WTC11 (cell line): Measurements from ENCODE around the gene SPIRE2. TPM values are rescaled to one million over a fixed set of nuclear protein-coding genes. Genes with fewer than 3 reads are reported as not detected.

Source experiments
- ATAC-seq: fragments of 200-7000 bp; cut with Tn5 transposase; 2 replicates; pipeline ENCODE4 v1.10.0; 2021; ENCODE audit warnings: mild to moderate bottlenecking, moderate library complexity
- CTCF ChIA-PET: fragments of 300-600 bp; sonication (Branson Sonifier 250); formaldehyde crosslinking; loops from one replicate; lab custom pipeline; 2021; ENCODE audit warnings: antibody characterized with exemption; lab: Charles Lee
- POLR2A ChIA-PET: fragments of 350-600 bp; sonication (Branson Sonifier 250); formaldehyde crosslinking; loops from one replicate; lab custom pipeline; 2021; ENCODE audit warnings: antibody characterized with exemption; lab: Charles Lee
- DNase-seq: peaks from one replicate; pipeline ENCODE4 v3.0.0; 2021; ENCODE audit warnings: low spot score
- H3K27ac Mint-ChIP-seq: 2 replicates; pipeline ENCODE4 v1.8.0; 2021; ENCODE audit warnings: mixed read lengths
- H3K27me3 Mint-ChIP-seq: 2 replicates; pipeline ENCODE4 v1.8.0; 2021; ENCODE audit warnings: low read depth, mild to moderate bottlenecking, moderate library complexity, mixed read lengths
- H3K36me3 Mint-ChIP-seq: 2 replicates; pipeline ENCODE4 v1.8.0; 2021; ENCODE audit warnings: mixed read lengths
- H3K4me1 Mint-ChIP-seq: 2 replicates; pipeline ENCODE4 v1.8.0; 2022; ENCODE audit warnings: mixed read lengths
- H3K4me3 Mint-ChIP-seq: 2 replicates; pipeline ENCODE4 v1.8.0; 2021; ENCODE audit warnings: mild to moderate bottlenecking, moderate library complexity, mixed read lengths
- H3K9me3 Mint-ChIP-seq: 2 replicates; pipeline ENCODE4 v1.8.0; 2021; ENCODE audit warnings: mixed read lengths
- ATF1 ChIP-seq: sonication (generic); formaldehyde crosslinking; IDR thresholded peaks from 2 replicates; pipeline ENCODE4 v1.8.1; 2023; ENCODE audit warnings: mild to moderate bottlenecking, moderate library complexity, missing genetic modification reagents
- FOXJ3 ChIP-seq: sonication (generic); formaldehyde crosslinking; IDR thresholded peaks from 2 replicates; pipeline ENCODE4 v1.9.0; 2021; ENCODE audit warnings: missing genetic modification reagents, mild to moderate bottlenecking, borderline replicate concordance
- FOXP1 ChIP-seq: sonication (generic); formaldehyde crosslinking; IDR thresholded peaks from 2 replicates; pipeline ENCODE4 v1.8.0; 2022; ENCODE audit warnings: missing genetic modification reagents, mild to moderate bottlenecking, moderate library complexity, borderline replicate concordance
- GABPB1 ChIP-seq: sonication (generic); formaldehyde crosslinking; IDR thresholded peaks from 2 replicates; pipeline ENCODE4 v1.8.1; 2023; ENCODE audit warnings: mild to moderate bottlenecking, missing genetic modification reagents
- KAT7 ChIP-seq: sonication (generic); formaldehyde crosslinking; IDR thresholded peaks from 2 replicates; pipeline ENCODE4 v1.8.1; 2023; ENCODE audit warnings: missing genetic modification reagents, mild to moderate bottlenecking, borderline replicate concordance
- MXD4 ChIP-seq: fragments of 250-450 bp; sonication (Bioruptor Pico); IDR thresholded peaks from 2 replicates; pipeline ENCODE4 v1.8.0; 2021; ENCODE audit warnings: mild to moderate bottlenecking, moderate library complexity, borderline replicate concordance
- NR1H2 ChIP-seq: sonication (generic); formaldehyde crosslinking; IDR thresholded peaks from 2 replicates; pipeline ENCODE4 v1.9.0; 2021; ENCODE audit warnings: mild to moderate bottlenecking, moderate library complexity, missing genetic modification reagents
- NR3C1 ChIP-seq: sonication (generic); formaldehyde crosslinking; conservative IDR thresholded peaks from 2 replicates; pipeline ENCODE4 v1.8.1; 2023; ENCODE audit warnings: low read depth, mild to moderate bottlenecking, missing genetic modification reagents
- SMAD3 ChIP-seq: sonication (generic); formaldehyde crosslinking; IDR thresholded peaks from 2 replicates; pipeline ENCODE4 v1.8.0; 2022; ENCODE audit warnings: missing genetic modification reagents, mild to moderate bottlenecking, borderline replicate concordance
- SP1 ChIP-seq: sonication (generic); formaldehyde crosslinking; conservative IDR thresholded peaks from 2 replicates; pipeline ENCODE4 v1.8.1; 2022; ENCODE audit warnings: missing genetic modification reagents
- TCF7 ChIP-seq: sonication (generic); formaldehyde crosslinking; IDR thresholded peaks from 2 replicates; pipeline ENCODE4 v1.8.0; 2022; ENCODE audit warnings: mild to moderate bottlenecking, low read depth, missing genetic modification reagents, moderate library complexity
- ZNF138 ChIP-seq: sonication (generic); formaldehyde crosslinking; conservative IDR thresholded peaks from 2 replicates; pipeline ENCODE4 v1.8.1; 2022; ENCODE audit warnings: mild to moderate bottlenecking, moderate library complexity, missing genetic modification reagents
- ZNF317 ChIP-seq: sonication (generic); formaldehyde crosslinking; IDR thresholded peaks from 2 replicates; pipeline ENCODE4 v1.8.1; 2023; ENCODE audit warnings: low read depth, mild to moderate bottlenecking, moderate library complexity, missing genetic modification reagents, borderline replicate concordance
- ZNF416 ChIP-seq: fragments of 250-450 bp; sonication (Bioruptor Pico); IDR thresholded peaks from 2 replicates; pipeline ENCODE4 v1.9.0; 2021; ENCODE audit warnings: mild to moderate bottlenecking, inconsistent platforms
- ZNF423 ChIP-seq: fragments of 250-450 bp; sonication (Bioruptor Pico); IDR thresholded peaks from 2 replicates; pipeline ENCODE4 v2.1.2; 2022; ENCODE audit warnings: mild to moderate bottlenecking, moderate library complexity
- total RNA-seq: library from RNA; stranded (reverse); gene quantifications from 3 replicates; pipeline ENCODE4 v1.2.3, GENCODE V29; 2021
- TF ChIP-seq, protein P1 (sequence below): sonication (generic); formaldehyde crosslinking; IDR thresholded peaks from 2 replicates; pipeline ENCODE4 v1.8.0; 2022; ENCODE audit warnings: mild to moderate bottlenecking, missing genetic modification reagents
- TF ChIP-seq, protein P2 (sequence below): sonication (generic); formaldehyde crosslinking; IDR thresholded peaks from 2 replicates; pipeline ENCODE4 v1.8.1; 2023; ENCODE audit warnings: mild to moderate bottlenecking, missing genetic modification reagents, moderate library complexity
- TF ChIP-seq, protein P3 (sequence below): fragments of 250-450 bp; sonication (Bioruptor Pico); IDR thresholded peaks from 2 replicates; pipeline ENCODE4 v1.9.0; 2021; ENCODE audit warnings: mild to moderate bottlenecking
- TF ChIP-seq, protein P4 (sequence below): sonication (generic); formaldehyde crosslinking; IDR thresholded peaks from 2 replicates; pipeline ENCODE4 v1.8.1; 2023; ENCODE audit warnings: mild to moderate bottlenecking, missing genetic modification reagents, borderline replicate concordance
- TF ChIP-seq, protein P5 (sequence below): sonication (generic); formaldehyde crosslinking; IDR thresholded peaks from 2 replicates; pipeline ENCODE4 v1.8.0; 2022; ENCODE audit warnings: mild to moderate bottlenecking, missing genetic modification reagents
- TF ChIP-seq, protein P6 (sequence below): sonication (generic); formaldehyde crosslinking; IDR thresholded peaks from 2 replicates; pipeline ENCODE4 v1.8.0; 2023; ENCODE audit warnings: missing genetic modification reagents

SPIRE2 gene
- total RNA-seq, 1 experiment from 2014 or later, result 19.7 TPM

DNA sequence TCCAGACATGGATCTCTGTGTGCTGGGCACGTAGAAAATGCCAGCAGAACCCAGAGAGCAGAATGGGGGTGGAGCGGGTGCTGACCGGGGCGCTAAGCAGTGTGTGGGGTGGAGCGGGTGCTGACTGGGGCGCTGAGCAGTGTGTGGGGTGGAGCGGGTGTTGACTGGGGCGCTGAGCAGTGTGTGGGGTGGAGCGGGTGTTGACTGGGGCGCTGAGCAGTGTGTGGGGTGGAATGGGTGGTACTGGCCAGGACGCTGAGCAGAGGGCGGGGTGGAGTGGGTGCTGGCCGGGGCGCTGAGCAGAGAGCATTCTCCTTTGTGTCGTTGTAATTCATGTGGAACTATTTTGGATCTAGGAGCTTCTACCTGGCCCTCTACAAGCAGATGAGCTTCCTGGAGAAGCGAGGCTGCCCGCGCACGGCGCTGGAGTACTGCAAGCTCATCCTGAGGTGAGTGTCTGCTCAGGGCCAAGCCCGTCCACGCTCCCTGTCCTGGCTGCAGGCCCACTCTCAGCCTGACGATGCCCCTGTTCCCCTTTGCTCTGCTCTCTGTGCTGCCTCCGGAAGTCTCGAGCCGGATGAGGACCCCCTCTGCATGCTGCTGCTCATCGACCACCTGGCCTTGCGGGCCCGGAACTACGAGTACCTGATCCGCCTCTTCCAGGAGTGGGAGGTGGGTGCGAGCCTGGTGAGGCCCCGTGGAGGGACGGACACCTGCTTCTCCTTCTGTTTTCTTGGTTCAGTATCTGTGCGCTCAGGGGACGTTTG, 70.1 kb downstream of the SPIRE2 start (continued):
- TF ChIP-seq, protein P1, sequence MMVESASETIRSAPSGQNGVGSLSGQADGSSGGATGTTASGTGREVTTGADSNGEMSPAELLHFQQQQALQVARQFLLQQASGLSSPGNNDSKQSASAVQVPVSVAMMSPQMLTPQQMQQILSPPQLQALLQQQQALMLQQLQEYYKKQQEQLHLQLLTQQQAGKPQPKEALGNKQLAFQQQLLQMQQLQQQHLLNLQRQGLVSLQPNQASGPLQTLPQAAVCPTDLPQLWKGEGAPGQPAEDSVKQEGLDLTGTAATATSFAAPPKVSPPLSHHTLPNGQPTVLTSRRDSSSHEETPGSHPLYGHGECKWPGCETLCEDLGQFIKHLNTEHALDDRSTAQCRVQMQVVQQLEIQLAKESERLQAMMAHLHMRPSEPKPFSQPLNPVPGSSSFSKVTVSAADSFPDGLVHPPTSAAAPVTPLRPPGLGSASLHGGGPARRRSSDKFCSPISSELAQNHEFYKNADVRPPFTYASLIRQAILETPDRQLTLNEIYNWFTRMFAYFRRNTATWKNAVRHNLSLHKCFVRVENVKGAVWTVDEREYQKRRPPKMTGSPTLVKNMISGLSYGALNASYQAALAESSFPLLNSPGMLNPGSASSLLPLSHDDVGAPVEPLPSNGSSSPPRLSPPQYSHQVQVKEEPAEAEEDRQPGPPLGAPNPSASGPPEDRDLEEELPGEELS, result no peak
- TF ChIP-seq GABPB1, result no peak
- no peak for TF ChIP-seq ZNF317 (CRISPR knock-in tag)
- no peak for TF ChIP-seq ZNF138 (CRISPR knock-in tag)
- TF ChIP-seq SMAD3, result no peak
- TF ChIP-seq, protein P2, sequence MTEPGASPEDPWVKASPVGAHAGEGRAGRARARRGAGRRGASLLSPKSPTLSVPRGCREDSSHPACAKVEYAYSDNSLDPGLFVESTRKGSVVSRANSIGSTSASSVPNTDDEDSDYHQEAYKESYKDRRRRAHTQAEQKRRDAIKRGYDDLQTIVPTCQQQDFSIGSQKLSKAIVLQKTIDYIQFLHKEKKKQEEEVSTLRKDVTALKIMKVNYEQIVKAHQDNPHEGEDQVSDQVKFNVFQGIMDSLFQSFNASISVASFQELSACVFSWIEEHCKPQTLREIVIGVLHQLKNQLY (CRISPR knock-in tag), result no peak
- TF ChIP-seq, protein P3, sequence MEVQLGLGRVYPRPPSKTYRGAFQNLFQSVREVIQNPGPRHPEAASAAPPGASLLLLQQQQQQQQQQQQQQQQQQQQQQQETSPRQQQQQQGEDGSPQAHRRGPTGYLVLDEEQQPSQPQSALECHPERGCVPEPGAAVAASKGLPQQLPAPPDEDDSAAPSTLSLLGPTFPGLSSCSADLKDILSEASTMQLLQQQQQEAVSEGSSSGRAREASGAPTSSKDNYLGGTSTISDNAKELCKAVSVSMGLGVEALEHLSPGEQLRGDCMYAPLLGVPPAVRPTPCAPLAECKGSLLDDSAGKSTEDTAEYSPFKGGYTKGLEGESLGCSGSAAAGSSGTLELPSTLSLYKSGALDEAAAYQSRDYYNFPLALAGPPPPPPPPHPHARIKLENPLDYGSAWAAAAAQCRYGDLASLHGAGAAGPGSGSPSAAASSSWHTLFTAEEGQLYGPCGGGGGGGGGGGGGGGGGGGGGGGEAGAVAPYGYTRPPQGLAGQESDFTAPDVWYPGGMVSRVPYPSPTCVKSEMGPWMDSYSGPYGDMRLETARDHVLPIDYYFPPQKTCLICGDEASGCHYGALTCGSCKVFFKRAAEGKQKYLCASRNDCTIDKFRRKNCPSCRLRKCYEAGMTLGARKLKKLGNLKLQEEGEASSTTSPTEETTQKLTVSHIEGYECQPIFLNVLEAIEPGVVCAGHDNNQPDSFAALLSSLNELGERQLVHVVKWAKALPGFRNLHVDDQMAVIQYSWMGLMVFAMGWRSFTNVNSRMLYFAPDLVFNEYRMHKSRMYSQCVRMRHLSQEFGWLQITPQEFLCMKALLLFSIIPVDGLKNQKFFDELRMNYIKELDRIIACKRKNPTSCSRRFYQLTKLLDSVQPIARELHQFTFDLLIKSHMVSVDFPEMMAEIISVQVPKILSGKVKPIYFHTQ (CRISPR knock-in tag), result no peak

DNA sequence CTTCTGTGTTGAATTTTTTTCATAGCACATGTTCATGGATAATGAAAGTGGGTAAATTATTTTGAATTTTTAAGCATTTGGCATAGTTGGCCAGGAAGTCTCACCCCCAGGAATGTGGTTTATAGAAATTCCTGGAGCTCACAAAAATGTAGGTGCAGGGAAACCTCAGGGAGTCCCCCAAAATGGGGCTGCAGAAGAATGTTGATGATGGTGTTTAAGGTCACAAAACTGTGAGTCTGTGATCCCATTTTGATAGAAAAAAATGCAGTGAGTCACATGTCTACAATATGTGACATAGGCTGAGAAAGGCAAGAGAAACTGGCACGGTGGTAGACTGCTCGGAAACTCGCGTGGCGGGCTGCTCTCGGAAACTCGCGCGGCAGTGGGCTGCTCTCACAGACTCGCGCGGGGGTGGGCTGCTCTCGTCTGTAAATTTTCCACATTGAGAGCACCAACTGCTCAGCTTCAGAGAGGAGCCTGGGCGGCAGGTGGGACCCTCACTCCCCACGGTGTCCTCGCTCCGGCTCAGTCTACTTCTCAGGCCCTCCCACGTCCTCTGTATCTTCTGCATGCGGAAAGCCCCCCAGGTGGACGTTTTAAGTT, 71.7 kb downstream of the SPIRE2 start:
- ChIA-PET CTCF (interaction anchor here (4.2 kb wide), 1 partner anchor 10 kb away, joined by 19 read pairs; no protein-coding TSS in a partner anchor), POLR2A (no interaction called here)
- DNase-seq (no peak), ATAC-seq (no peak)
- H3K9me3 Mint-ChIP-seq, result no peaks in the 10 kb centered on the region
- H3K4me3 Mint-ChIP-seq, result no peak overlapping the region
- no peaks in the 10 kb centered on the region for H3K27me3 Mint-ChIP-seq
- peak overlapping the region; percentile 74; the same call in 1 of the 2 replicates for H3K27ac Mint-ChIP-seq
- H3K4me1 Mint-ChIP-seq, result no peaks in the 10 kb centered on the region
- TF ChIP-seq NR1H2 (CRISPR knock-in tag) (no peak), KAT7 (CRISPR knock-in tag) (no peak), MXD4 (CRISPR knock-in tag) (no peak), ATF1 (CRISPR knock-in tag) (no peak)
- H3K36me3 Mint-ChIP-seq, result peaks cover 25% of the 10 kb centered on the region

DNA sequence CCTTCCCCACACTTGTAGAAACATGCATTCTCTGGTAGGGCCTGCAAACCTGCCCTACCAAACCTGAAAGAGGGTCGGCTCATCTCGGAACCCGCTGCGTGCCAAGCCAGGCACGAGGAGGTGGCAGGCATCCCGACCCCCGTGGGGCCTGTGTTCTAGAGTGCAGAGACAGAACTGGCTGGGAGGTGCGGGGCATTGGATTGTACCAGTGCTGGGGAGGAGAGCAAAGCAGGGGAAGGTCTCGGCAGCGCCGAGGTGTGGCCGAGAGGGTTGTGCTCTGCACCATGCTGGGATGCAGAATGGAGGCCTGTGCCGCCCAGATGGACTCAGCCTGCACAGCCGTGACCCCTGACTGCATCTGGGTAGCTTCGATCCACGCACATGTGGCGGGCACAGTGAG, 72.6 kb downstream of the SPIRE2 start:
- H3K9me3 Mint-ChIP-seq, result no peaks in the 10 kb centered on the region
- CTCF ChIA-PET, result interaction anchor here (4.2 kb wide), 1 partner anchor 9 kb away, joined by 19 read pairs; no protein-coding TSS in a partner anchor
- H3K4me1 Mint-ChIP-seq, result no peaks in the 10 kb centered on the region
- no peak for ATAC-seq
- POLR2A ChIA-PET, result no interaction called here
- H3K27me3 Mint-ChIP-seq, result no peaks in the 10 kb centered on the region
- H3K36me3 Mint-ChIP-seq, result peaks cover 26% of the 10 kb centered on the region
- DNase-seq, result no peak
- H3K4me3 Mint-ChIP-seq, result no peak overlapping the region
- no peak overlapping the region for H3K27ac Mint-ChIP-seq
- TF ChIP-seq, protein P4, sequence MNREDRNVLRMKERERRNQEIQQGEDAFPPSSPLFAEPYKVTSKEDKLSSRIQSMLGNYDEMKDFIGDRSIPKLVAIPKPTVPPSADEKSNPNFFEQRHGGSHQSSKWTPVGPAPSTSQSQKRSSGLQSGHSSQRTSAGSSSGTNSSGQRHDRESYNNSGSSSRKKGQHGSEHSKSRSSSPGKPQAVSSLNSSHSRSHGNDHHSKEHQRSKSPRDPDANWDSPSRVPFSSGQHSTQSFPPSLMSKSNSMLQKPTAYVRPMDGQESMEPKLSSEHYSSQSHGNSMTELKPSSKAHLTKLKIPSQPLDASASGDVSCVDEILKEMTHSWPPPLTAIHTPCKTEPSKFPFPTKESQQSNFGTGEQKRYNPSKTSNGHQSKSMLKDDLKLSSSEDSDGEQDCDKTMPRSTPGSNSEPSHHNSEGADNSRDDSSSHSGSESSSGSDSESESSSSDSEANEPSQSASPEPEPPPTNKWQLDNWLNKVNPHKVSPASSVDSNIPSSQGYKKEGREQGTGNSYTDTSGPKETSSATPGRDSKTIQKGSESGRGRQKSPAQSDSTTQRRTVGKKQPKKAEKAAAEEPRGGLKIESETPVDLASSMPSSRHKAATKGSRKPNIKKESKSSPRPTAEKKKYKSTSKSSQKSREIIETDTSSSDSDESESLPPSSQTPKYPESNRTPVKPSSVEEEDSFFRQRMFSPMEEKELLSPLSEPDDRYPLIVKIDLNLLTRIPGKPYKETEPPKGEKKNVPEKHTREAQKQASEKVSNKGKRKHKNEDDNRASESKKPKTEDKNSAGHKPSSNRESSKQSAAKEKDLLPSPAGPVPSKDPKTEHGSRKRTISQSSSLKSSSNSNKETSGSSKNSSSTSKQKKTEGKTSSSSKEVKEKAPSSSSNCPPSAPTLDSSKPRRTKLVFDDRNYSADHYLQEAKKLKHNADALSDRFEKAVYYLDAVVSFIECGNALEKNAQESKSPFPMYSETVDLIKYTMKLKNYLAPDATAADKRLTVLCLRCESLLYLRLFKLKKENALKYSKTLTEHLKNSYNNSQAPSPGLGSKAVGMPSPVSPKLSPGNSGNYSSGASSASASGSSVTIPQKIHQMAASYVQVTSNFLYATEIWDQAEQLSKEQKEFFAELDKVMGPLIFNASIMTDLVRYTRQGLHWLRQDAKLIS (CRISPR knock-in tag), result no peak
- TF ChIP-seq ZNF423 (CRISPR knock-in tag) (no peak), FOXJ3 (CRISPR knock-in tag) (no peak), NR1H2 (CRISPR knock-in tag) (no peak), FOXP1 (CRISPR knock-in tag) (no peak), NR3C1 (CRISPR knock-in tag) (no peak), SP1 (CRISPR knock-in tag) (no peak), TCF7 (CRISPR knock-in tag) (no peak), ATF1 (CRISPR knock-in tag) (no peak), ZNF416 (CRISPR knock-in tag) (no peak)
- TF ChIP-seq, protein P5, sequence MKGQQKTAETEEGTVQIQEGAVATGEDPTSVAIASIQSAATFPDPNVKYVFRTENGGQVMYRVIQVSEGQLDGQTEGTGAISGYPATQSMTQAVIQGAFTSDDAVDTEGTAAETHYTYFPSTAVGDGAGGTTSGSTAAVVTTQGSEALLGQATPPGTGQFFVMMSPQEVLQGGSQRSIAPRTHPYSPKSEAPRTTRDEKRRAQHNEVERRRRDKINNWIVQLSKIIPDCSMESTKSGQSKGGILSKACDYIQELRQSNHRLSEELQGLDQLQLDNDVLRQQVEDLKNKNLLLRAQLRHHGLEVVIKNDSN (CRISPR knock-in tag), result no peak
- TF ChIP-seq, protein P6, sequence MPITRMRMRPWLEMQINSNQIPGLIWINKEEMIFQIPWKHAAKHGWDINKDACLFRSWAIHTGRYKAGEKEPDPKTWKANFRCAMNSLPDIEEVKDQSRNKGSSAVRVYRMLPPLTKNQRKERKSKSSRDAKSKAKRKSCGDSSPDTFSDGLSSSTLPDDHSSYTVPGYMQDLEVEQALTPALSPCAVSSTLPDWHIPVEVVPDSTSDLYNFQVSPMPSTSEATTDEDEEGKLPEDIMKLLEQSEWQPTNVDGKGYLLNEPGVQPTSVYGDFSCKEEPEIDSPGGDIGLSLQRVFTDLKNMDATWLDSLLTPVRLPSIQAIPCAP (CRISPR knock-in tag), result no peak
